NCI-H345 treated with DMSO at 0.1 percent for 48 hours (cell line): Measurements from ENCODE around the gene AGTPBP1.

Source experiments
- DNase-seq: peaks from one replicate; lab custom pipeline; 2025; ENCODE audit not compliant: unreplicated experiment; lab: John Stamatoyannopoulos, UW

AGTPBP1 gene

DNA sequence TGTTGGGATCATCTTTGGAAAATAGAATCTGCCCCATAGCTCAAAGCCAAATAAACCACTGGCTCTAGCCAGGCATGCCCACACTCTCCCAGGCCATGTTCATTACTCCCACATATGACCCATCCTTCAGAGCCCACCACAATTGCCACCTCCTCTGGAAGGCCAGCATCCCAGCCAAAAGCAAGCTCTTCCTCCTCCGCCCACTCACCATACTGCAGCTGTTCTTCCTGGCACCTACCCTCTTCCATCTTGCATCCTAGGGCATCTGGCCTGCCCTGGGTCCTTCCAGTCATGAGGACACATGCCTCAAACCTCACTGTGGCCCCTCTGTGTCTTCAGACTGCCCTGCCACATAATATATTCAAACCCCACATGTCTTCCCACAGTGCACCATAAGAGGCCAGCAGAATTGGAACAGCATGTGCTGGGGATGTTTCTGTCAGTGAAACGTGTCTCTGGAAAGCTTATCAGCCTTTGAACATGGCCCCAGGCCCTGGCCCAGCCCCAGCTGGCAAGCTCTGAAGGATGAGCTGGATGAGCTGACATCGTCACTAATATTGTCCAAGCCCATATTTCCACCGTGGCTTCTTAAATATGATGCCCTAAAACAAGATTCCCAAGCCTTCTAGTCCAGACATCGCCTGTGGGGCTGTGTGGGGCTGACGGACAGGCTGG lies 230.8 kb downstream of the AGTPBP1 start:
- no peak for DNase-seq

DNA sequence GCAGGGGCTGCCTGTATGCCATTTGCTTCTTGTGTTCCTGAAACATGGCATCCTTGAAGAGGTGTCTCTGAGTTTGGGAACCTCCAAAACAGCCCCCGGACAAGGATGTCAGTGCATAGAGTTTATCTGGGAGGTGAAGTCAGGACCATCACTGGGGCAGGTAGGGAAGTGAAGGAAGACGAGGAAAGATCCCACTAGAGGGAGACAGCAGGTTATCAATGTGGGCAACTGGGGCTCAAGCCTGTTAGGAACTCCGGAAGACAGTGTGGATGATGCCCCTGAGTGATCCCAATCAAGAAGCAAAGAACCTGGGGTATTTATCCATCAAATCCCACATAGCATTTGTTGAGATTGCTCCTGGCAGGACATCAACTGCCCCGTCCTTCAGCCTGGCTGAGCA lies 233.1 kb downstream of the AGTPBP1 start:
- no peak for DNase-seq

DNA sequence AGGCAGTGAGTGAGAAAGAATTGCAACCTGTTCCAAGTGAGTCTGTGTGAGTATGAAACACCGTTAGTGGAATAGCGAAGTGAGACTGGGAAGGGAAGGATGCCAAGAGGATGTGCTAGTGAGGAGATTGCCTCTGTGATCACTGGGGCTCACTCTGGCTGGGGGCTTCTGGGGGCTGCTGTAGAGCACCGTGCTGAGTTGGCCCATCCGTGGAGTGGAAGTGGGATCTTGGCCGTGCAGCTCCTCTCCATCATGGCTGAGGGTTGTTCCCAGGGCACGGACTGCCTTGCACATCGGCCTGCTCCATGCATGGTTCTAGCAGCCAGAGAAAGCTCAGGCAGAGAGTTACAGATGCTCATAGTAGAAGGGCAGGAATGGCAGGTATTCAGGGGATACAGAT lies 236.1 kb downstream of the AGTPBP1 start:
- no peak for DNase-seq

DNA sequence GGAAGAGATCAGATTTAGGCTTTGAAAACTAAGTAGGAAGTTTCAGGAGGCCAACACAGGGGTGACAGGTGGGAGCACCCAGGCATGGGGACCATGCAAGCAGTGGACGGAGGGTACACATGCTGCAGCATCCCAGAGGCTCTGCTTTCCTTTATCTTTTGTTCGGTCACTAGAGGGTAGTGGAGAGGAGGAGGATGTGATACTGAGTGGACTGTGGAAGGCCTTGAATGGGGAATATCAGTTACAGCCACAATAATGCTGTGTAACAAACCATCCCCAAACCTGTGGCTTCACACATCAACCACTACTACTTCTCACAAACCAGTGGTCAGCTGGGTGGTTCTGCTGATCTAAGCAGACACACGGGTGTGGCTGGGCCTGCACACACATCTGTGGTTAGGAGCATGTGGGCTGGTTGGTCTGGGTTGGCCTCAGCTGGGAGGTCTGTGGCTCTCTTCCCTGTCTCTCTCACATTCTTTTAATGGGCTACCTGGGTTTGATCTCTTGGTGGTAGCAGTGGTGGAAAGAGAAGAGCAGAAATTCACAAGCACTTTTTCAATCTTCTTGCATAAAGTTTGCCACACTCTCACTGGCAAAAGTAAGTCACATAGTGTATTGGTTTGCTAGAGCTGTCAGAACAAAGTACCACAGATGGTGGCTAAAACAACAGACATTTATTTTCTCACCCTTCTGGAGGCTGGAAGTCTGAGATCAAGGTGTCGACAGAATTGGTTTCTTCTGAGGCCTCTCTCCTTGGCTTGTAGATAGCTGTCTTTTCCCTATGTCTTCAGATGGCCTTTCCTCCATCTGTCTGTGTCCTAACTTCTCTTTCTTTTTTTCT lies 238.7 kb downstream of the AGTPBP1 start:
- no peak for DNase-seq

DNA sequence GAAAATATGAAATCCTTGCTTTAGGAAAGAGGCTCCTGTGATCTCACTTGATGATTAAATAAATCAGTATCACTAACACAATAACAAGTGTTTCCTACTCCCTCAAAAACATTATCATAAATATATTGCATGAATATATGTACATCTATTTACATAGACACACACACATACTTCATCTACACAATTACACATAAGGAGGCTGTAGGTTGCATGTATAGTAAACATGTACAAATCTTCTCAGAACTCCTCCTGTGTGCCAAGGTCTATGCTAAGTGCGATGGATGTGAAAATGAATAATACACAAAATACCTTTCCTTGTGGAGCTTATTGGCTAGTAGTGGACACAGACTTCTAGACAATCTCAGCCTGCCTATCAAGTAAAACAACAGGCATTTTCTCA lies 239.9 kb downstream of the AGTPBP1 start:
- no peak for DNase-seq

DNA sequence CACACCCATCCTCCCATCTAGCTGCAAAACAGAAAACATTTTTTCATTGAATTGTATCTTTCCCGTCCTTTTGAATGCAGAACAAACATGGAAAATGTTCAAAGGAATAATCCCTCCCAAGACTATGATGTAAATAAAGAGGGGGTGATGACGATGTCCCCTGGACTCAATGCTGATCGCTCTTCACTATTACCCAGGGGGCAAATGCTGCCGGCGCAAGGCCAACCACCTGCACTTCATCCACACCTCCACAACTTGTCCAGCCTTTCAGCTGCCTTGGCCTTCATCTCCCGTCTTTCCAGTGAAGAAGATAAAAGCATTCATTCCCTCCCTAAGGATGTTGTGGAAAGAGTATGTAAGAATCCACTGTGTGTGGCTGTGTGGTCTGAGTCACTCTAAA lies 240.3 kb downstream of the AGTPBP1 start:
- no peak for DNase-seq
